ENCODE data around the gene OGFOD3.

DNA sequence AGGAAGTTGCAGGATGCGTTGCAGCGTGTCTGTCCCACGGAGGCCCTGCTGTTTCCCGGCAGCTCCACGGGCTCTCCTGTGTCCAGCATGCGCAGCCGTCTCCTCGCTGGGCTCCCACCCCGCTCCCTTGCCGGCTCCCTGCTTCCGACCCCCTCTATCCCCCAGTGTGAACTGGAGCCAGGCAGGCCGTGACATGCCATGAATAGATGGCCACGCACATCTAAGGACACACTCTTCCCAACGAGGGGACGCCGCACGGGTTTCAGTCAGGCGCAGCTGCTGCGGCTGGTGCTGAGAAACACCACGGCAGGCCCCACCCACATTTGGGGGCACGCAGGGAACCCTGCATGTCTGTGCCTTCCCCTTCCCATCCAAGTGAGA is 9.5 kb downstream of the OGFOD3 start:
- TF ChIP-seq, protein P1, sequence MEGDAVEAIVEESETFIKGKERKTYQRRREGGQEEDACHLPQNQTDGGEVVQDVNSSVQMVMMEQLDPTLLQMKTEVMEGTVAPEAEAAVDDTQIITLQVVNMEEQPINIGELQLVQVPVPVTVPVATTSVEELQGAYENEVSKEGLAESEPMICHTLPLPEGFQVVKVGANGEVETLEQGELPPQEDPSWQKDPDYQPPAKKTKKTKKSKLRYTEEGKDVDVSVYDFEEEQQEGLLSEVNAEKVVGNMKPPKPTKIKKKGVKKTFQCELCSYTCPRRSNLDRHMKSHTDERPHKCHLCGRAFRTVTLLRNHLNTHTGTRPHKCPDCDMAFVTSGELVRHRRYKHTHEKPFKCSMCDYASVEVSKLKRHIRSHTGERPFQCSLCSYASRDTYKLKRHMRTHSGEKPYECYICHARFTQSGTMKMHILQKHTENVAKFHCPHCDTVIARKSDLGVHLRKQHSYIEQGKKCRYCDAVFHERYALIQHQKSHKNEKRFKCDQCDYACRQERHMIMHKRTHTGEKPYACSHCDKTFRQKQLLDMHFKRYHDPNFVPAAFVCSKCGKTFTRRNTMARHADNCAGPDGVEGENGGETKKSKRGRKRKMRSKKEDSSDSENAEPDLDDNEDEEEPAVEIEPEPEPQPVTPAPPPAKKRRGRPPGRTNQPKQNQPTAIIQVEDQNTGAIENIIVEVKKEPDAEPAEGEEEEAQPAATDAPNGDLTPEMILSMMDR (IDR thresholded peaks at IDR 0.05): no peak
- TF ChIP-seq ZFX (IDR thresholded peaks at IDR 0.05; ENCODE audit: borderline replicate concordance): no peak

All from 22Rv1 (cell line).